Osteocyte (in vitro differentiated cells): Measurements from ENCODE around the gene PAAF1. TPM values are rescaled to one million over a fixed set of nuclear protein-coding genes. Genes with fewer than 3 reads are reported as not detected.

Source experiments
- DNase-seq: peaks from one replicate; pipeline ENCODE4 v3.0.0; 2021; ENCODE audit warnings: mixed read lengths; ENCODE audit not compliant: unreplicated experiment; ENCODE audit errors: extremely low spot score
- H3K27ac Mint-ChIP-seq: one replicate; pipeline ENCODE4 v1.8.0; 2021; ENCODE audit warnings: mild to moderate bottlenecking, mixed read lengths; ENCODE audit not compliant: unreplicated experiment
- H3K27me3 Mint-ChIP-seq: one replicate; pipeline ENCODE4 v1.8.0; 2021; ENCODE audit warnings: mixed read lengths; ENCODE audit not compliant: unreplicated experiment
- H3K36me3 Mint-ChIP-seq: one replicate; pipeline ENCODE4 v1.8.0; 2021; ENCODE audit warnings: mixed read lengths; ENCODE audit not compliant: unreplicated experiment
- H3K4me1 Mint-ChIP-seq: one replicate; pipeline ENCODE4 v1.8.0; 2021; ENCODE audit warnings: mixed read lengths; ENCODE audit not compliant: unreplicated experiment
- H3K4me3 Mint-ChIP-seq: one replicate; pipeline ENCODE4 v1.8.0; 2021; ENCODE audit warnings: mild to moderate bottlenecking, moderate library complexity, mixed read lengths; ENCODE audit not compliant: unreplicated experiment
- H3K9me3 Mint-ChIP-seq: one replicate; pipeline ENCODE4 v1.8.0; 2021; ENCODE audit warnings: mixed read lengths; ENCODE audit not compliant: unreplicated experiment
- CTCF ChIP-seq: fragments of 200-600 bp; sonication (generic); IDR thresholded peaks from 2 replicates; pipeline ENCODE4 v1.5.0; 2021; ENCODE audit warnings: antibody characterized with exemption, mild to moderate bottlenecking, moderate library complexity
- total RNA-seq: library from RNA; stranded (reverse); gene quantifications from 2 replicates; pipeline ENCODE4 v1.2.1, GENCODE V29; 2021

PAAF1 gene
- total RNA-seq, 1 donor from 2014 or later: 17.3 TPM

DNA sequence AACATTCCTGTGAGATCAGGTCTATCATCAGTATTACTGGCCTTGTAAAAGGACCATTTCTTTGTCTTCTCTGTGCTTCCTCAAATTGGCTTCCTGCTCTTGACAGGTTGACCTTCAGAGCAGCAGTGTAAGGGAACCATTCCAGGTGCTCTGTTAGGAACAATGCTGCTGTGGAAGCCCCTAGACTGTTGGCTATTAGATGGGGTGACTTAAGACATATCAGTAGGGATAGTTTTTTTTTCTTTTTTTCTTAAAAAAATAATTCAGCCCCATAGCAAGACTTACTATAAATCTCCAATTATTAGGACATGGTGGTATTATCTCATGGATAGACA lies 37.7 kb upstream of the PAAF1 start:
- no peaks in the 10 kb centered on the region for H3K9me3 Mint-ChIP-seq
- peaks cover 13% of the 10 kb centered on the region for H3K4me1 Mint-ChIP-seq
- no peak for TF ChIP-seq CTCF
- H3K27ac Mint-ChIP-seq: peak overlapping the region; percentile 50
- DNase-seq: no peak
- H3K27me3 Mint-ChIP-seq: no peaks in the 10 kb centered on the region
- peaks cover 9% of the 10 kb centered on the region for H3K36me3 Mint-ChIP-seq
- H3K4me3 Mint-ChIP-seq: no peak overlapping the region

GRCh38 chr11:73851046-73851764 lies 25.6 kb upstream of the PAAF1 start:
- H3K27ac Mint-ChIP-seq: no peak overlapping the region
- H3K36me3 Mint-ChIP-seq: peaks cover 20% of the 10 kb centered on the region
- no peaks in the 10 kb centered on the region for H3K9me3 Mint-ChIP-seq
- DNase-seq: no peak
- no peak overlapping the region for H3K4me3 Mint-ChIP-seq
- no peaks in the 10 kb centered on the region for H3K27me3 Mint-ChIP-seq
- no peaks in the 10 kb centered on the region for H3K4me1 Mint-ChIP-seq
- no peak for TF ChIP-seq CTCF

DNA sequence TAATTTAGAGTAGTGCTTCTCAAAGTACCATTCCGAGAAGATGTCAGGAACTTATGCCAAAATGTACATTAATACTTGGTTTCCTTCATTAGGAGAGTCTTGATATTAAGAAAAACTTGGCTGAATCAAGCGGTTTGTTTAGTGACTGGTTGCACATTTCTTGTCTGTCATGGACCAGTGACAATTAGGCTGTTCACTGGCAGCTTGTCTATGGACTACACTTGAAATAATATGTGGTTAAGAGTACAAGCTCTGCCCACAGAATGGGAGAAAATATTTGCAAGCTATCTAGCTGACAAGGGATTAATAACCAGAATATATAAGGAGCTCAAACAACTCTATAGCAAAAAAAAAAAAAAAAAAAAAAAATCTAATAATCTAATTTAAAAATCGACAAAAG lies 24.8 kb upstream of the PAAF1 start:
- no peaks in the 10 kb centered on the region for H3K27me3 Mint-ChIP-seq
- no peaks in the 10 kb centered on the region for H3K4me1 Mint-ChIP-seq
- H3K9me3 Mint-ChIP-seq: no peaks in the 10 kb centered on the region
- DNase-seq: no peak
- H3K36me3 Mint-ChIP-seq: peaks cover 15% of the 10 kb centered on the region
- H3K27ac Mint-ChIP-seq: no peak overlapping the region
- no peak overlapping the region for H3K4me3 Mint-ChIP-seq
- no peak for TF ChIP-seq CTCF

DNA sequence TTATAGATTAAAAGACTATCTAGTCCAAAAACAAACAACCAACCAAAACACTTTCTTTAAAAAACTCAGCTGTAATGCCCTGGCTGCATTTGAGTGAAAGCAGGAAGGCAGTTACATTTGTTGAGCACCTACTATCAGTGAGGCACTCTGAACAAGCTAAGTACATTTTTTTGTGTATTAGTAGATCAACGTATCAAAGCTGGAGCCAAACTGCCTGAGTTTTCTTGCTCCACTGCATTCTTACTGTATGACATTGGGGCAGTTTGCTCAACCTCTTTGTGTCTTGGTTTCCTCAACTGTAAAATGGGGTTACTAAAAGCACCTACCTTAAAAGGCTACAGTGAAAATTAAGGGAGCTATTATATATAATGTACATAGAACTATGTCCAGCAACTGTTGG lies 22.1 kb upstream of the PAAF1 start:
- TF ChIP-seq CTCF: no peak
- DNase-seq: no peak
- Mint-ChIP-seq H3K27ac (no peak overlapping the region), H3K9me3 (no peaks in the 10 kb centered on the region), H3K36me3 (peaks cover 11% of the 10 kb centered on the region), H3K27me3 (no peaks in the 10 kb centered on the region), H3K4me1 (no peaks in the 10 kb centered on the region), H3K4me3 (no peak overlapping the region)

- TF ChIP-seq CTCF: no peak
- H3K4me1 Mint-ChIP-seq: no peaks in the 10 kb centered on the region
- H3K9me3 Mint-ChIP-seq: no peaks in the 10 kb centered on the region
- H3K4me3 Mint-ChIP-seq: no peak overlapping the region
- H3K27ac Mint-ChIP-seq: no peak overlapping the region
- peaks cover 18% of the 10 kb centered on the region for H3K36me3 Mint-ChIP-seq
- DNase-seq: no peak
- H3K27me3 Mint-ChIP-seq: no peaks in the 10 kb centered on the region
Measured at GRCh38 chr11:73856031-73856567, 20.7 kb upstream of the PAAF1 start.
